H9 (cell line): Measurements from ENCODE around the gene CCL25. TPM values are rescaled to one million over a fixed set of nuclear protein-coding genes. Genes with fewer than 3 reads are reported as not detected.

Experiments
- DNase-seq: peaks from one replicate; pipeline ENCODE4 v3.0.0-alpha.2; 2017
- H2AFZ ChIP-seq: one replicate; pipeline ENCODE4 v1.6.1; 2013; ENCODE audit warnings: mild to moderate bottlenecking, low read length, control low read depth, moderate library complexity
- H2AK5ac ChIP-seq: 2 replicates; pipeline ENCODE4 v1.6.1; 2013; ENCODE audit warnings: low read length, control low read depth, mixed read lengths; ENCODE audit not compliant: insufficient read length
- H2BK120ac ChIP-seq: one replicate; pipeline ENCODE4 v1.6.1; 2013; ENCODE audit warnings: low read depth, mild to moderate bottlenecking, low read length, control low read depth, inconsistent platforms; ENCODE audit not compliant: poor library complexity, severe bottlenecking
- H2BK12ac ChIP-seq: 2 replicates; pipeline ENCODE4 v1.6.1; 2013; ENCODE audit warnings: low read length, control low read depth, mixed read lengths, low read depth; ENCODE audit not compliant: insufficient read length
- H2BK15ac ChIP-seq: 2 replicates; pipeline ENCODE4 v1.6.1; 2013; ENCODE audit warnings: low read depth, low read length, control low read depth
- H2BK20ac ChIP-seq: one replicate; pipeline ENCODE4 v1.6.1; 2013; ENCODE audit warnings: low read depth, mild to moderate bottlenecking, low read length, control low read depth, inconsistent platforms; ENCODE audit not compliant: poor library complexity, severe bottlenecking
- H2BK5ac ChIP-seq: 2 replicates; pipeline ENCODE4 v1.6.1; 2013; ENCODE audit warnings: low read length, control low read depth, mixed read lengths; ENCODE audit not compliant: insufficient read length
- H3K14ac ChIP-seq: 2 replicates; pipeline ENCODE4 v1.6.1; 2013; ENCODE audit warnings: low read length, control low read depth; ENCODE audit not compliant: insufficient read depth
- H3K18ac ChIP-seq: 2 replicates; pipeline ENCODE4 v1.6.1; 2013; ENCODE audit warnings: low read depth, mild to moderate bottlenecking, mixed read lengths, low read length, control low read depth; ENCODE audit not compliant: insufficient read length
- H3K23ac ChIP-seq: 2 replicates; pipeline ENCODE4 v1.6.1; 2013; ENCODE audit warnings: low read length, control low read depth, mixed read lengths, low read depth; ENCODE audit not compliant: insufficient read length
- H3K23me2 ChIP-seq: 2 replicates; pipeline ENCODE4 v1.6.1; 2013; ENCODE audit warnings: low read depth, mild to moderate bottlenecking, mixed read lengths, low read length, control low read depth; ENCODE audit not compliant: insufficient read length, poor library complexity, severe bottlenecking
- H3K27ac ChIP-seq: 2 replicates; pipeline ENCODE4 v1.5.1; 2013; ENCODE audit warnings: low read length, control low read depth, mixed read lengths, low read depth; ENCODE audit not compliant: insufficient read length
- H3K27me3 ChIP-seq: 2 replicates; pipeline ENCODE4 v1.6.1; 2013; ENCODE audit warnings: low read length, control low read depth, inconsistent platforms; ENCODE audit not compliant: insufficient read depth
- H3K4ac ChIP-seq: 2 replicates; pipeline ENCODE4 v1.6.1; 2013; ENCODE audit warnings: low read depth, mild to moderate bottlenecking, control low read depth, inconsistent platforms, low read length, moderate library complexity
- H3K4me1 ChIP-seq: 2 replicates; pipeline ENCODE4 v1.6.1; 2013; ENCODE audit warnings: low read length, control low read depth, inconsistent platforms; ENCODE audit not compliant: insufficient read depth
- H3K4me2 ChIP-seq: 2 replicates; pipeline ENCODE4 v1.6.1; 2013; ENCODE audit warnings: low read length, control low read depth, mixed read lengths; ENCODE audit not compliant: insufficient read length, insufficient read depth
- H3K56ac ChIP-seq: 2 replicates; pipeline ENCODE4 v1.6.1; 2013; ENCODE audit warnings: low read depth, mild to moderate bottlenecking, mixed read lengths, low read length, control low read depth; ENCODE audit not compliant: insufficient read length
- H3K79me1 ChIP-seq: 2 replicates; pipeline ENCODE4 v1.6.1; 2013; ENCODE audit warnings: low read depth, mild to moderate bottlenecking, moderate library complexity, low read length, control low read depth, inconsistent platforms; ENCODE audit not compliant: insufficient read depth, poor library complexity, severe bottlenecking
- H3K79me2 ChIP-seq: 2 replicates; pipeline ENCODE4 v1.6.1; 2013; ENCODE audit warnings: low read length, control low read depth, inconsistent platforms; ENCODE audit not compliant: insufficient read depth
- H3K9ac ChIP-seq: 2 replicates; pipeline ENCODE4 v1.6.1; 2013; ENCODE audit warnings: low read length, control low read depth, mixed read lengths; ENCODE audit not compliant: insufficient read length; ENCODE audit errors: extremely low read depth
- H3K9me3 ChIP-seq: one replicate; pipeline ENCODE4 v1.6.1; 2013; ENCODE audit warnings: low read depth, low read length, inconsistent platforms; ENCODE audit not compliant: control insufficient read depth
- H3T11ph ChIP-seq: one replicate; pipeline ENCODE4 v1.6.1; 2013; ENCODE audit warnings: mild to moderate bottlenecking, low read length, control low read depth, inconsistent platforms
- H4K20me1 ChIP-seq: one replicate; pipeline ENCODE4 v1.6.1; 2013; ENCODE audit not compliant: control insufficient read depth, insufficient read length, insufficient read depth
- H4K5ac ChIP-seq: 2 replicates; pipeline ENCODE4 v1.6.1; 2013; ENCODE audit warnings: low read depth, mild to moderate bottlenecking, mixed read lengths, low read length, control low read depth; ENCODE audit not compliant: insufficient read length
- H4K8ac ChIP-seq: replicated peaks from 2 replicates; pipeline ENCODE4 v1.6.1; 2013; ENCODE audit warnings: low read length, control low read depth, mixed read lengths, low read depth; ENCODE audit not compliant: insufficient read length
- H4K91ac ChIP-seq: 2 replicates; pipeline ENCODE4 v1.6.1; 2013; ENCODE audit warnings: low read depth, mild to moderate bottlenecking, moderate library complexity, mixed read lengths, low read length, control low read depth; ENCODE audit not compliant: insufficient read length
- H3K27ac Mint-ChIP-seq, 3 experiments: 2 replicates in 2 of 3; 3 replicates in 1 of 3; pipeline ENCODE4 v1.8.0; 2020 to 2021; ENCODE audit warnings: mixed read lengths in 3 of 3, mild to moderate bottlenecking in 1 of 3, moderate library complexity in 1 of 3
- H3K27me3 Mint-ChIP-seq: 2 replicates; pipeline ENCODE4 v1.8.0; 2021; ENCODE audit warnings: low read depth, mild to moderate bottlenecking, moderate library complexity, mixed read lengths
- H3K36me3 Mint-ChIP-seq, 3 experiments: 2 replicates in 2 of 3; 3 replicates in 1 of 3; pipeline ENCODE4 v1.8.0; 2020 to 2021; ENCODE audit warnings: low read depth in 3 of 3, mixed read lengths in 3 of 3; ENCODE audit not compliant: insufficient read depth in 1 of 3
- H3K4me1 Mint-ChIP-seq, 2 experiments: 2 replicates each; pipeline ENCODE4 v1.8.0; 2020; ENCODE audit warnings: mixed read lengths in 2 of 2
- H3K4me3 Mint-ChIP-seq, 2 experiments: 2 replicates in 1 of 2; 3 replicates in 1 of 2; pipeline ENCODE4 v1.8.0; 2020 to 2021; ENCODE audit warnings: mild to moderate bottlenecking in 2 of 2, mixed read lengths in 2 of 2, moderate library complexity in 1 of 2
- H3K9me3 Mint-ChIP-seq, 2 experiments: 2 replicates in 1 of 2; 3 replicates in 1 of 2; pipeline ENCODE4 v1.8.0; 2020; ENCODE audit warnings: mild to moderate bottlenecking in 2 of 2, mixed read lengths in 2 of 2, moderate library complexity in 1 of 2
- WGBS: extraction: QIAGEN DNeasy Blood & Tissue Kit; methylation state at CpG from one replicate; pipeline ENCODE4 v1.1.7; 2013; ENCODE audit warnings: missing lambda C conversion rate, low lambda C conversion rate, mixed read lengths; ENCODE audit not compliant: insufficient read length; ENCODE audit errors: extremely low coverage; 5-methylcytosine and 5-hydroxymethylcytosine counted together
- total RNA-seq: library from RNA; stranded (reverse); gene quantifications from 2 replicates; pipeline ENCODE4 v1.2.1, GENCODE V29; 2021
- TF ChIP-seq, protein P1 (sequence below): fragments of 200-600 bp; sonication (generic); conservative IDR thresholded peaks from 3 replicates; pipeline ENCODE4 v1.8.0; 2021; ENCODE audit warnings: antibody characterized with exemption, mild to moderate bottlenecking

CCL25 gene
- total RNA-seq, 1 experiment from 2014 or later: not detected

GRCh38 chr19:8097198-8097597 is 44.6 kb downstream of the CCL25 start:
- Histone ChIP-seq H2BK20ac (no peak overlapping the region), H3K79me1 (no peaks in the 10 kb centered on the region), H3K4me2 (no peak overlapping the region), H3K14ac (no peak overlapping the region), H3T11ph (no peak overlapping the region), H4K8ac (no peak overlapping the region), H4K5ac (no peak overlapping the region), H3K9ac (no peak overlapping the region), H3K4ac (no peak overlapping the region), H2AK5ac (no peak overlapping the region), H2BK120ac (no peak overlapping the region), H4K20me1 (peaks cover 2% of the 10 kb centered on the region), H3K4me1 (no peaks in the 10 kb centered on the region), H2BK12ac (no peak overlapping the region), H3K18ac (no peak overlapping the region), H3K79me2 (no peaks in the 10 kb centered on the region), H3K56ac (no peak overlapping the region), H2BK5ac (no peak overlapping the region), H2AFZ (no peak overlapping the region), H2BK15ac (no peak overlapping the region), H3K23ac (no peak overlapping the region), H3K27ac (no peak overlapping the region), H3K23me2 (no peaks in the 10 kb centered on the region), H4K91ac (no peak overlapping the region), H3K9me3 (peaks cover 13% of the 10 kb centered on the region), H3K27me3 (no peaks in the 10 kb centered on the region)
- Mint-ChIP-seq H3K4me3 (no peak overlapping the region), H3K27me3 (peaks cover 2% of the 10 kb centered on the region; the same call in 1 of the 2 replicates), H3K27ac (no peak overlapping the region), H3K36me3 (peaks cover 59 to 78% (median 69%) of the 10 kb centered on the region in 3 experiments), H3K9me3 (peaks cover 17 to 19% of the 10 kb centered on the region in 2 experiments), H3K4me1 (no peaks in the 10 kb centered on the region)
- WGBS: no CpG with 5 or more reads among the region's 10 CpGs
- DNase-seq: no peak
- TF ChIP-seq, protein P1, sequence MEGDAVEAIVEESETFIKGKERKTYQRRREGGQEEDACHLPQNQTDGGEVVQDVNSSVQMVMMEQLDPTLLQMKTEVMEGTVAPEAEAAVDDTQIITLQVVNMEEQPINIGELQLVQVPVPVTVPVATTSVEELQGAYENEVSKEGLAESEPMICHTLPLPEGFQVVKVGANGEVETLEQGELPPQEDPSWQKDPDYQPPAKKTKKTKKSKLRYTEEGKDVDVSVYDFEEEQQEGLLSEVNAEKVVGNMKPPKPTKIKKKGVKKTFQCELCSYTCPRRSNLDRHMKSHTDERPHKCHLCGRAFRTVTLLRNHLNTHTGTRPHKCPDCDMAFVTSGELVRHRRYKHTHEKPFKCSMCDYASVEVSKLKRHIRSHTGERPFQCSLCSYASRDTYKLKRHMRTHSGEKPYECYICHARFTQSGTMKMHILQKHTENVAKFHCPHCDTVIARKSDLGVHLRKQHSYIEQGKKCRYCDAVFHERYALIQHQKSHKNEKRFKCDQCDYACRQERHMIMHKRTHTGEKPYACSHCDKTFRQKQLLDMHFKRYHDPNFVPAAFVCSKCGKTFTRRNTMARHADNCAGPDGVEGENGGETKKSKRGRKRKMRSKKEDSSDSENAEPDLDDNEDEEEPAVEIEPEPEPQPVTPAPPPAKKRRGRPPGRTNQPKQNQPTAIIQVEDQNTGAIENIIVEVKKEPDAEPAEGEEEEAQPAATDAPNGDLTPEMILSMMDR: no peak
